NCI-H1436 (cell line): ENCODE results near the gene BCAS3.

Experiments used
- DNase-seq: peaks from one replicate; lab custom pipeline; 2025; lab: John Stamatoyannopoulos, UW

The BCAS3 gene

GRCh38 chr17:60675997-60676396, 1.7 kb upstream of the BCAS3 start:
- no peak for DNase-seq

DNA sequence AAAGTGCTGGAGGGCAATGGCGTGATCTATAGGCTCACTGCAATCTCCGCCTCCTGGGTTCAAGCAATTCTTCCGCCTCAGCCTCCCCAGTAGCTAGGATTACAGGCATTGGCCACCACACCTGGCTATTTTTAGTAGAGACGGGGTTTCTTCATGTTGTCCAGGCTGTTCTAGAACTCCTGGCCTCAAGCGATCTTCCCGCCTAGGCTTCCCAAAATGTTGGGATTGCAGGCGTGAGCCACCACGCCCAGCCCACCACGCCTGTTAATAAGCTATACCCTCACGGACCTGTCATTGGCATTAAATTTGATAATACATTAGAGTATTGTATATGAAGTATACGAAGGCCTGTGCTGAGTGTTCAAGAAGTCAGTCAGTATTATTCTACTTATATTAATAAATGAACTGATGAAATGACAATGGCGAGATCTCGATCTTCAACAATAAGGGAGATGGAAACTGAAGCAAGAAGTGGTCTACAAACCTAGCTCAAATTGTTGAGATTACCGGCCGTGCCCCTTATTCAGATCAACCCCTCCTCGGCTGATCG, 818 bp upstream of the BCAS3 start:
- no peak for DNase-seq

DNA sequence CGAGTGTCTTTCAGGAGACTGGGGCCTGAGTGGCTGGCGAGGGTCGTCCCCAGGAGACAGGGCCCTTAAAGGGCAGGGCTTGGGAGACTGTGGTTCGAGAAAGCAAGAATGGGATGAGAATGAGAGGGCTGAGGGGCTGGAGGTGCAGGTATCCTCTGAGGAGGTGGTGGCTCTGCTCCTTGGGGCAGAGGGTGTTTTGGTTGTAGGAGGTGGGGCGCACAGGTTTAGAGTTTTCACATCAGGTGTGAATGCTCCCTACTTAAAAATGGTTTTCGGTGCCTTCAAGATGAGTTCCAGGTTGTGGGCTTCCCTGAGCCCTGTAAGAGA, 430 bp downstream of the BCAS3 start:
- DNase-seq = no peak

DNA sequence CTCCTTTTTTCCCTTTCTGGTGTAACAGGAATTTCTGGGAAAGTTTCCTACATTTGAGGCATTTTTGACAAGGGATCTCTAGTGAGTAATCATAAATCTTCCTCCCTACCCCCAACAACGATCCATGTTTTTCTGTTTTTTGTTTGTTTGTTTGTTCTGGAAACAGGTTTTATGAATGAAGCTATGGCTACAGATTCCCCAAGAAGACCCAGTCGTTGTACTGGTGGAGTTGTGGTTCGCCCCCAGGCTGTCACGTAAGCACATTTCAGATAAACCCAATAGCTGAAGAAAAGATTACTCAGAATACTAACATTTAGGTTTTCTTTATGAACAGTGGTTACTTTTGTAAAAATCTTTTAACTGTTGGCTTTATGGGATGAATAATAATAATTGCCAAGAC, 1.6 kb downstream of the BCAS3 start:
- DNase-seq = no peak

DNA sequence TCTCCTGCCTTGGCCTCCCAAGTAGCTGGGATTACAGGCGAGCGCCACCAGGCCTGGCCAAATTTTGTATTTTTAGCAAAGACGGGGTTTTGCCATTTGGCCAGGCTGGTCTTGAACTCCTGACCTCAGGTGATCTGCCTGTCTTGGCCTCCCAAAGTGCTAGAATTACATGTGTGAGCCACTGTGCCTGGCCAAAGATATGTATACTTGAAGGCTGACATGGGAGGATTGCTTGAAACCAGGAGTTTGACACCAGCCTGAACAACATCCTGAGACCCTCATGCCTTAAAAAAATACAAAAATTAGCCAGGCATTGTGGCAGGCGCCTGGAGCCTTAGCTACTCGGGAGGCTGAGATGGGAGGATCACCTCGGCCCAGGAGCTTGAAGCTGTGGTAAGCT, 3.1 kb downstream of the BCAS3 start:
- DNase-seq = no peak

DNA sequence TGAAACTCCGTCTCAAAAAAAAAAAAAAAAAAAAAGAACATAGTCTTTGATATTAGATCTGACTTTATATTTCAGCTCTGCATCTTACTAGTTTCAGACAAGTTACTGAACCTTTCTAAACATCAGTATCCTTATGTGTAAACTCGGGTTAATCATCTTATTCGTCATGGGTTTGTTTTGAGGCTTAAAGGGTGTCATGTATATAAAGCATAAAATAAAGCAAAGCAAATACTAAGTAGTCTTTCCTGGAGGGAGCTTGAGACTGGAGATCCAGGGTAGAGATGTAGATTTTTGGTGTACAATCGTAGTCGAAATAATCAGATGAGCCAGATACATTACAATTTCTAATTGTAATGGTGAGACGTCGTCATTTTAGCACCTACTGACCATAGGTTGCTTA, 7.8 kb downstream of the BCAS3 start:
- no peak for DNase-seq

- DNase-seq = no peak
Observed at GRCh38 chr17:60695960-60696359, 18.3 kb downstream of the BCAS3 start.

- no peak for DNase-seq
Observed at GRCh38 chr17:60699090-60699489, 21.4 kb downstream of the BCAS3 start.

GRCh38 chr17:60704170-60704569, 26.5 kb downstream of the BCAS3 start:
- DNase-seq = no peak

DNA sequence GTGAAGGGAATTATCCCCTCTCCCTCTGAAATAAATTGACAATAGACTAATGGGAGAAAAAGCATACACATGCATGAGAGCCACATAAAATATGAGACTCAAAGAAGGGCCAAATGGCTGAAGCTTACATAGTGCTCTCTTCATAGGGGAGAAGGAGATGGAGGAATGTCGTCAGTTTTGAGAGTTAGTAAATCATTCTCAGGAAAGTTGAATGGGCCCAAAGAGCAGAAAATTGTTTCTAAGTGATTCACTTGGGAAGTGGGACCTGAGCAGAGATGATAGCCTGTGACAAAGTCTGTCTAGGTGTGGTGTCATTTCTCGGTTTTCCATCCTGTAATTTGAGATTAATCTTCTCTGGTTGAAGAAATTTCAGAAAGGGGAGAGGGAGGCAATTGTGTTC, 35.0 kb downstream of the BCAS3 start:
- no peak for DNase-seq

GRCh38 chr17:60713608-60714007, 36.0 kb downstream of the BCAS3 start:
- DNase-seq = no peak

DNA sequence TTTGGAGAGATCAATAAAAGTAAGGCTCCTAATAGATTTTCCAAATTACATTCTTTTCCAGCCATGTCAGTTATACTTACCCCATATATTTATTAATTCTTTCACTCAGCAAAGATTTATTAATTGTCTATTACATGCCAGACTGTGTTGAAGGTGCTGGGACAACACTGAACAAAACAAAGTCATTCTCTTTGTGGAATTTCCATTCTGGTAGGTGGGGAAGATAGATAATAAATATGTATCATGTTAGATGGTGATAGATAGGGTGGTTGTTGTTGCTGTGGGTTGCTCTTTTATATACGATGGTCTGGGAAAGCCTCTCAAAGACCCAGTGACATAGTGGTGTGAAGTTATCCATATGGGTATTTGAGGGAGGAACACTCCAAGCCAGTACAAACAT, 39.1 kb downstream of the BCAS3 start:
- no peak for DNase-seq

DNA sequence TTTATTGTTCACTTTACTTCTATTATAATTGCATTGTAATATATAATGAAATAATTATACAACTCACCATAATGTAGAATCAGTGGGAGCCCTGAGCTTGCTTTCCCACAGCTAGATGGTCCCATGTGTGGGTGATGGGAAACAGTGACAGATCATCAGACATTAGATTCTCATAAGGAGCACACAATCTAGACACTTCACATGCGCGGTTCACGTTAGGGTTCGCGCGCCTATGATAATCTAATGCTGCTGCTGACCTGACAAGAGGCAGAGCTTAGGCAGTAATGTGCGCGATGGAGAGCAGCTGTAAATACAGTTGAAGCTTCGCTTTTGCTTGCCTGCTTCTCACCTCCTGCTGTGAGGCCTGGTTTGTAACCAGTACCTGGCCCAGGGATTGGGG, 40.2 kb downstream of the BCAS3 start:
- no peak for DNase-seq

DNA sequence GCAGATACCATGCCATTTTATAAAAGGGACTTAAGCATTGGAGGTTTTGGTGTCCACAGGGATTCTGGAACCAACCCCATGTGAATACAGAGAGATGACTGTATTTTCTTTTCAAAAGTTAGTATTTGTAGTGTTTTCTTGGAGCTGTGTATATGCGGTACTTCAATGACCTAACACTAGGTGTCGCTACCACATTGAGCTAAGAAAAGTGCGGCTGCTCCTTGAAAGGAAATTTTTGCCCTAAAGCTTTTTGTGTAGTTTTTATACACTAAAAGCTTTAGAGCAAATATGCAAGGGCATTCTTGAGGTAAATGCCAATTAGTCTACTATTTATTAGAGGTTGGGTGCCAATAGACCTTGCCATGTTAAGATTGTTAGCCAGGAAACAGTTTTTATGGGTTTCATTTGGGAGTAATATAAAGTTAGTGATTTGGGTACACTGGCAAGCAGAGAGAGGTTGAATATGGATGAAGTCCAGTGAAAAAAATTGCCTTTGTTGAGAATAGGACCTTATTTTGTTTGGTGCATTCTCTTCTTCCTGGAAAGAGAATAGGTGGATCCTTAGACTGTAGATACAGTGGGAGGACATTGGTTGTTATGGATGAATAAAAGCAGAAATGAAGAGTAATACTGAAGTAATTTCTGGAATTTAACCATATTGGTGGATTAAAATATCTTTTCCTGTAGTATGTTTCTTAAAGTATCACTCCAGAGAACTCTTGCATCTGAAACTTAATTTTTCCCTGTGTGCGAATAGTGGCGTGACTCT, 43.3 kb downstream of the BCAS3 start:
- peak; percentile 66 for DNase-seq

GRCh38 chr17:60724647-60725046, 47.0 kb downstream of the BCAS3 start:
- DNase-seq = no peak

DNA sequence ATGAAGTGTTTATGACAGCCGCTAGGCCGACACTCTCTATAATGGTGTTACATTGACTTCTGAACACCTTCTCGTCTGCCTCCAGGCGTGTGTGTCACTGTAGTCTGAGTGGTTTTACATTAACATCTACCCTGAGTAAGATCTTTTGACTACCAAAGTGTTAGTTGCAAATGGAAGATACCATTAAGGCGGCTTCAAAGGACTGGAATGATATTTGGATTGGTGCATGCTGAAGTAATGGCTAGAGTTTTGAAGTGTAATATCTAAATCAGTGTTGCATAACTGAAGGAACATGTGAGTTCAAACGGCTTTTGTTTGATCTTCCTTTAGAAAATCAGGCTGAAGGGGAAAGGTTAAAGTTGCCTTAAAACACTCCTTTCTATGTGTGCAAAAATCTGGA, 52.2 kb downstream of the BCAS3 start:
- no peak for DNase-seq

DNA sequence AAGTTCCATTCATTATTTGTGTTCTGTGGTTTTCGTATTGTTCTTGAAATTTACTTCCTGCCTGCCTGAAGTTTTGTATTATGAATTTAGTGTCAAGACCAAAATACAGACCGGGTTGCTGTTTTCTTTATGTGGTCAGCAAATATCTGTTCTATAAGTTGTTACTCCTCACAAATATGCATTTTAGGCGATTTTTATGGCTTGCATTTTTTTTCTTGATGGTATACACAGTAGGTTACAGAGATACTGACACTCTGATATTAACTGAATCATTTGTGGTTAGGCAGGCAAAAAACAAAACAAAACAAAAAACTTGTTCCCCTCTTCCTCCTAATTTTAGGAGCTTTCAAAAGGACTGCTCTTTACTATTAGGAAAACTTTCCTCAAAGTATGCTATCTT, 52.6 kb downstream of the BCAS3 start:
- DNase-seq = no peak

GRCh38 chr17:60738287-60738686, 60.6 kb downstream of the BCAS3 start:
- no peak for DNase-seq

DNA sequence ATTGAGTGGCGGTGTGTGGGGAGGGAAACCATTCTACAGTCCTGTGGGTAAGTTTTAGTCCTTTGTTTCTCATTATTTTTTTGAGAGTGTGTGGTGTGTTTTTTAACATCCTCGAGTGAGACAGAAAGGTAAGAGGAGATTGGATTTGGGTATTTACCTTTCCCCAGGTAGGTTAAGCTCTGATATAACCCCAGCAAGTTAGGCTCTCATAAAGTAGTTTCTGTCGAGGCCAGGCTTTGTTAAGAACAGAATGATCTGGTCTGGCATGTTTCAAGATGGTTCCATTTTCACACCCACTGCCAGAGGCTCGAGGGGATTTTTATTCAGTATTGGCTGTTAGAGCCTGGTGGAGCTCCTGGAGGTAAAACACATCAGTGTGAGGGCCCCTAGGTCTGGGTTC, 62.9 kb downstream of the BCAS3 start:
- no peak for DNase-seq

- DNase-seq = no peak
Observed at GRCh38 chr17:60741031-60741430, 63.4 kb downstream of the BCAS3 start.

- DNase-seq = no peak
Observed at GRCh38 chr17:60743282-60743681, 65.6 kb downstream of the BCAS3 start.

GRCh38 chr17:60743799-60744198, 66.1 kb downstream of the BCAS3 start:
- DNase-seq = no peak

GRCh38 chr17:60744355-60744966, 66.8 kb downstream of the BCAS3 start:
- no peak for DNase-seq

DNA sequence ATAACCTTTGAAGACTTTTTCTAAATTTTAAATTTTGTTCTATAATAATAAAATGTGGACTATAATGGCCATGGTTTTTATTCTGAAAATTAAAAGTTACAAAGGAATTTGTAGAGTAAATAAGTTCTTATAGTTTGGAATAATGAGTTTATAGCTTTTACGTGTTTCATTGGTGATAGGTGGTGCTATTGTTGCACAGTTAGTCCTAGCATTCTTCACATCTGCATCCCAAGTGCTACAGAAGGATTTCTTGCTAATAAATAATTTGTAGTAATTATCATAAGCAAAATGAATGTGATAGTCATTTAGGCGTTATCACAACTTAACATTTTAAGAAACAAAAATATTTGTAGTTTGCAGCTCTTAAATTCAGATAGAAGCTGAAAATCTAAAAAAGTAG, 67.9 kb downstream of the BCAS3 start:
- no peak for DNase-seq
